HG03103 (cell line): ENCODE data around the gene CDH13.

Experiments used
- ATAC-seq: cut with Tn5 transposase; IDR thresholded peaks from one replicate; pipeline ENCODE4 v1.9.1; 2021; ENCODE audit warnings: low read depth; ENCODE audit not compliant: unreplicated experiment

Gene CDH13

DNA sequence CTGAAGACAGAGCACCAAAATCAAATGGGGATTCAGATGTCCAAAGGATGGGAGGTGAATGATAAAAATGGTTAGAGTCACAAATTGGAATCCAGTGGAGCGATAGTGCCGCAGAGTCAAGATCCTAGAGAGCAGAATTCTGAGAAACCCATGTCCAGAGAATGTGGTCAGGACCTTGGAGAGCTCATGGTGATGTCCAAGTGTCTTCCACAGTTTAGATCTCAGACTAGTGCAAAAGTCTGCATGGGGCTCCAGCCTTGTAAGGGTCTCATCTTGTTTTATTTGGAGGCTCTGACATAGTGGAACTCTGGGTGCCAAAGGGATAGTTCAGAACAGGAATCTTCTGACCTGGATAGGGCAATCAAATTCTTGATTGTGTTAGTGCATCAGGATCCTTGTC, 935.1 kb downstream of the CDH13 start:
- no peak for ATAC-seq

DNA sequence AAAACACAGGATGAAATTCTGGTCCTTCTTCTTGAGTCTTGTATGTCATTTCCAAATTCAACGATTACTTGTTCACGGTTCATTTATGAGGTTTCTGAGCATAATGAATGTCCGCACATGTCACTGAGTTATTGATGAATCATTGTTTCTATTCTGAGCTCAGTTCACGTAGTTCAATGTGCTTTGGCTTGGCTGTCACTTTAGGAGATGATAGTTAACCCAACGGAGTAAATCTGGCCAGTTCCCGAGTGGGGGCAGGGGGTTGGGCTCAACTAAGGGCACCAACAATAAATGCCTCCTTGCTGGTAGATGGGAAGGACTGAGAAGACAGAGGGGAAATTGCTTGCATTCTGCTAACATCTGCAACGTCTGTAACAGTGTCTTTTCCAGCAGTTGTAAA, 941.6 kb downstream of the CDH13 start:
- ATAC-seq = no peak

DNA sequence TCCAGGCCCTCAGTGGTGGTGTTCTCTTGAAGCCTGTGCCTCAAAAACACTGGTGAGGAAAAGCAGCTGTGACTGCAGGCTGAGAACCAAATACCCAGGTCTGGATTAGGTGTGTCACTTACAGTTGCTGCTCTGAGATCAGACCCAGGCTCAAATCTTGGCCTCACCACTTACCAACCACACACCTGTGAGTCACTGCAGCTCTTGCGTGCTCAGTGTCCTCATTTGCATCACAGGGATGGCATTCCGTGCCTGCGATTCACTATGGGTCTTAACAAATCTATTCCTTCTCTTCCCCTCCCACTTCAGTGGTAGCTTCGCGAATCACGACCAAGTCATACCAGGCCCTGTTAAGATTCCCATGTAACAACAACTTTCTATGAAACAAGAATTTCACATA, 947.6 kb downstream of the CDH13 start:
- ATAC-seq = no peak

DNA sequence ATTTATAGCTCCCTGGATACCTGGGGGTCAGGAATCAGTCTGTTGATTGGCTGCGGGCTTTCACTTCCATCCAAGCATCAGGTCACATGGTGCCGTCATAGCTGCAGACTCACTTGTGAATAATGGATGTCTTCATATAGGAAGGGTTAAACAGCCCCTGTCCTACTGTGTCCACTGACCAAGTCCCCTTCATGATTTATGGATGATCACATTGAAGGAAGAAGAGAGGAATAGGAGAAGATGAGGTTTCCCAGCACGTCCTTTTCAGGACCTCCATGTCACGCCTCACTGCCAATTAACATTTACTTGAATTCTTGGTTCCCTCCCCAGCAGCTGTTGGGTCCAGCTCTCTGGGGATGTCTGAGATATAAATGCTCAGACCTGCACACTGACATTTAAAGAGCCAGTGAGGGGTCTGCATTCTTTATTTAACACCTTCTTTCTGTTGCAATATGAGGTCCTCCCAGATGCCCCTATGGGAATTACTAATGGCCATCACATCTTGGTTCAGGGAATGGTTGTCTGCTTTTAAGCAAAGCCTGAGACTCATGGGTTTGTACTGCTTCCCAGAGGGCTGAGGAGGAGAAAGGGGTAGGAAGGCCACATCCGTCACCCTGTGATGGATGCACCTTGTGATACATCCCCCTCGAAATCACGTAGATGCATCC, 950.4 kb downstream of the CDH13 start:
- no peak for ATAC-seq

DNA sequence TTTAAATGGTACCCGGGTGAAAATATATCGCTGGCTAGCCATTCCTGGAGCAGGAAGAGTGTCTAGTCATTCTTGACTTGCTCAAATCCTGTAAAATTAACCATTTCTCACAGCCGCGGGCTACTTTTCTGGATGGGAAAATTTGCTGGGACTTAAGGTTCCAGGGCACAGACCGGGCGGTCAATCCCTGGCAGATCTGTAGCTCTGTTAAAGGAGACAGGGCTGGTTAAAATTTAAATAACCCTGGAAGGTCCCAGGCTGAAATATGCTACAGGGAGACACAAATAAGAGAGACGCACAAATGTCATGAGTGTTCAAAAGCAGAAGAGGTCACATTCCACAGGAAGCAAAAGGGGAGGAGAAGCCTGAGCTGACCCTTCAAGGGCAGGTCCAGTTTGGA, 951.4 kb downstream of the CDH13 start:
- no peak for ATAC-seq

DNA sequence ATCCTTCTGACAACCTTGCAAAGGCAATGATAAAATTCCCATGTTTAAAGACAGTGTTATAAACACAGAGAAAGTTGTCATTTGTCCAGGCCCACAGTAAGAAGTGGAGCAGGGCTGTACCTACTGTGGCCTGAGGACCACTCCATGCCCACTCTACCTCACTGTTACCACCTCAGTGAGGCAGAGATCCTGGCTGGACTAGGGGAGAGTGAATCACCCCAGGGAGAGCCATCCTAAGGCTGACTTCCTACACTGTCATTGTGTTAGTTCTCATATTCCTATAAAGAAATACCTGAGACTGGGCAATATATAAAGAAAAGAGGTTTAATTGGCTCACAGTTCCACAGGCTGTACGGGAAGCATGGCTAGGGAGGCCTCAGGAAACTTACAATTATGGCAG, 952.3 kb downstream of the CDH13 start:
- no peak for ATAC-seq

DNA sequence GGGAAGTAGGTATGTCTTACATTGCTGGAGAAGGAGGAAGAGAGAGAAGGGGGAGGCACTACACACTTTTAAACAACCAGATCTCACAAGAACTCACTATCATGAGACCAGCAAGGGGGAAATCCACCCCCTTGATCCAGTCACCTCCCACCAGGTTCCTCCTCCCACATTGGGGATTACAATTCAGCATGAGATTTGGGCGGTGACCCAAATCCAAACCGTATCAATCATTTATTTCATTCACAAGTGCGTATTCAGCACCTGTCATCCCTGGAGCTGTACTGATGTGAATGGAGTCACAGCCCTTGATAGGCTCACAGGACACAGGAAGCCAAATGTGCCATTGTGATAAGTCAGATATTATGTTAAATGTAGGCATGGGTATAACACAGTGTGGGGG, 952.7 kb downstream of the CDH13 start:
- ATAC-seq = no peak

DNA sequence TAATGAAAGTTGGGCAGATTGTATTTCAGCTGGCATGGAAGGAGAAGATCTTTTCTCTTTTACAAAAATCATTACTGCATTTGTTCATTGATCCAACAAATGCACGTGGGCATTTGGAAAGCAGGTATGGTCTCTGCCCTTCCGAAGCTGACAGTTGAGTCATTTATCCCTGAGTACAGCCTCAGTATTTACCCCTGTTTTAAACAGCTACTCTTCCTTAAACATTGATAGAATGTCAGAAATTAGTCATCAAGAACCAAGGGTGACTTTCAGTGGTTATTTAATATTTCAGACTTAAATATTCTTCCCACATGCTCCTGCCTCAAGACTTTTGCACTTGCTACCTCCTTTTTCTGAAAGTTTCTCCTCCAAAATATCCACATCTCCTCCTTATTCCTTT, 954.3 kb downstream of the CDH13 start:
- ATAC-seq = no peak

DNA sequence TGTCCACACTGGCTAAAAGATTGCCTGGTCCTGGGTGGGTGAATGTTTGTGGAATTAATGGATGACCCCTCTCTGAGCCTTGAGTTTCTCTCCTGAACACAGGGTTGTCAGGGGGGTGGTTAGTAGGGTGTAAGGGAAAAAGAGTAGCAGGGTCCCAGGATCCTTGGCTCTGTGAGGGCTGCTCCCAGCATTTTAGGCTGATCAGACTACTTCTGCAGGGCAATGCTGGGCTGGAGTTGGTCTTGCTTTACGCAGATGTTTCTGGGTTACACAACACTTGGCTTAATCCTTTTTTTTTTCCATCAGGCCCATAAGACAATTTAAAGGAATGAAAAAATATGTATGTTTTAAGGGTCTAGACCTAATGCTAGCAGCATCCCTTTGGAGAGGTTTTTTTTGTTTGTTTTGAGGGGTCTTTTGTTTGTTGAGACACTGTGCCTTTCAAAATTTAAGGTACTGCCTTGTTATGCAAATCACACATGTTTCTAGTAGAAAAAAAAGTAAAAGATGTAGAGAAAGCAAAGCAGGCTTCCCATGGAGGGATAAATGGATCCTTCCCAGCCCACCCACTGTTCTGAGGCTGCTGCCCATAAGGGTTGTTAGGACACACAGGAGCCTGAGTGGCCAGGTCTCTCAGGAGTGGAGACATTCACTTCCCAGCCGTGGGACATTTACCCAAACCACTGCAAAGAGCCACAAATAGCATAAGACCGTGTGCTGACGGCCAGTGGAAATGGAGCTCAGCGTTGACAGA, 955.4 kb downstream of the CDH13 start:
- ATAC-seq = no peak

DNA sequence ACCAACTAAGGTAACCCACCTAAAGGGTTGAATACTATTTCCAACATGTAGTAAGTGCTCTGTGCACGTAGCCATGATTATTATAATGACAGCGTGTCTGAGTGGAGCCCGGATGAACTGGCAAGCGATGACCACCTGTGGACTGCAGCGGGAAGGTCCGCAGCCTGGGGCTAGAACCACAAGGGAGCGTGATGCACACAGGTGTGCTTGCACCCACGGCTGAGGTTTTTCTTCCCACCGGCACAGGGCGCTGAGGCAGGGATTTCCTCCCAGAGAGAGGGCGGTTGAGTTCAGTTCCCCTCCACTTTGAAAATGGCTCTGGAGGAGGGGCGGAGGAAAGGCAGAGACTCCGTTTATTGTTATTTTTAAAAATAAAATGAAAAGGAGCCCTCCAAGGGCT, 959.3 kb downstream of the CDH13 start:
- ATAC-seq = no peak

DNA sequence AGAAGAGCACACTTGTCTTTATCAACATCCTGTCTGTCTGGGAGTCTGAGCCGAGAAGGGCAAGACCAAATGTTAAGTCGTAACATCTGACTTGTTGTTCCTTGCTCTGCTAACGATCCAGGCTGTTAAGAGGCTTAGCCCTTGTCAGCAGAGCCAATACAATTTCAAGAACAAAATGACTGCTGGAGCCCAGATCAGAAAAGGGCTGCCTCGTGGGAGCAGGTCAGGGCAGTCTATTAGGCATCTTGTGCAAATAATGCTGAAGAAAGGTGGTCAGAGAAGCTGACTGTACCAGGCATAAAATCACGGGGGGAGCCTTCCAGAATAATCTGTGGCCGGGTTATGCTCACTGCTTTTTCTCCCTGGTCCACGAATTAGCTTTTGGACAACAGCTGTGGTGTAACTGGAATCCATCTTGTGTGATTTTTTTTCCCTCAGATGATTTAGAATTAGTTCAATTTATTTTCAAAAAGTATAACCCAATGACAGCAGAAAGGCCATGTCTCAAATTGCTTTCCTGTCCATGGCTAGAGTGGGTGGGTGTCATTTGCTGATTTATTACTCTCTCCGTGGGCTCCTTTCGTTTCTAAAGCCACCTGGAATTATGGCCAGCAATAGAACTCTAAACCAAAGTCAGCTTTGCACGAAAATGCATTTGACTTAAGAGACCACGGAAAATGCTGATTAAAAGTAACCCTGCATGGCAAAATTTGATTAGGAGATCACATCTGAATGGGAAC, 959.9 kb downstream of the CDH13 start:
- ATAC-seq = no peak

DNA sequence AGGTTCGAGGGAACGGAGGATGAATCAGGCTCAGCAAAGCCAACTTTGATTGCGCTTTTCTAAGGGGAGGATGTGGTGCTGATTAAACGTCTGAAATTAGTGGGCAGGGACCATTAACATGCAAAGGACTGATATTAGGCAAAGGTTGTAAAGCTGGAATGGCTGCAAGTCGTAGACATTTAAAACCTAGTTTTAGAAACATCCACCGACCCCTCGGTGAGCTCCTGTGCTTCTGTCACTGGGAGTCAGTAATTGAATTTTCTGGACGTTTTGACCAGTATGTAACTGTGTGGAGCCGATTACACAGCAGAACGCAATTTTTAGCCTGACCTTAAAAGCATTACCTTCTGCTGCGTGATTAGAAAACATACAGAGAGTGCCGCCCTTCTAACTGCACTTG, 960.4 kb downstream of the CDH13 start:
- ATAC-seq = no peak

DNA sequence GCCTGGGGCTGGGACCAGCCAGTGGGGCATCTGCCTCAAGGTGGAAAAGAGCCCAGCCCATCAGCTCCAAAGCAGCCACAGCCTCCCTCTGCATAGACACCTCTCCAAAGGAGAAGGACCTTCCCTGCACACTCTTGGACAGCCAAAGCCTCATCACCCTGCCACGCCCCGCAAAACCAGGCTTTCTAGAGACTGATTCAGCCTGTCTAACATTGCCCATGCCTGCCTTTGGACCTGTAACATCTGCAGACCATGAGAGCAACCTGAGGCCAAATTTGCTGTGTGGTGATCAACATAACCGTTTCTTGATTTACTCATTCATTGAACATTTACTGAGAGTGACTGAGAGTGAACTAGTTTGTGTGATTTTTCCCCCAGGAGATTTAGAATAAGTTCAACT, 961.3 kb downstream of the CDH13 start:
- ATAC-seq = no peak

DNA sequence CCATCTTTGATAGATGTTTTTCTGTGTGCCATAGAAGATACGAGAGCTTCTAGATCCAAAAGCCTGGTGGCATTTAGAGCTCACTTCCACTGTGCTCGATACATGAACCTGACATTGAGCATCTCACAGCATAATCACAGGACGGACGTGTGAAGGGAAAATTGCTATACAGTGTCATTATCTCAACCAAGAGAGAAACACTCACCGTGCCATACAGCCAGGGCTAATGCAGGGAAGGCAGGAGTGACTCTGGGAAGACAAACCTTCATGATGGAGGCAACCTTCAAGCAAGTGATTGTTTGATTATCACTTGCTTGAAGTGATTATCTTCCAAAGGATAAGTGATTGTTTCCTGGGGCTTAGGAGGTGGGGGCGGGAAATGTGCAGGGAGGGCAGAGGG, 962.8 kb downstream of the CDH13 start:
- no peak for ATAC-seq

DNA sequence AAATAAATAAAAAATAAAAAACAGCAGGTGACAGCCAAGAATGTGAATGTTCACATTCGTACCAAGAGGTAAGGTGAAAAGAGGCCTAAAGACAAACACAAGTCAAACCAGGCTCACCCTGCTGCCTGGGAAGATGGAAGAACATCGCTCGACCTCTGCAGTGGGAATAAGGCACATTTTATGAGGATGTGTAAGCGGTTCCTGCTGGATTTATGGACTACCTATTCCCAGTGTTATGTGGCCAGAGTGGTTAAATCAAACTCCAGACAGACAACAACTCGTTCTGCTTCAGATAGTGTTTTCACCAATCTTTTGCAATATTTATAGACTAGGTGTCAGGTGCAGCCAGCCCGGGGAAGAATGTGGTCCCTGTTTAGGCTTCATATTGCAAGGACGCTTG, 966.0 kb downstream of the CDH13 start:
- ATAC-seq = no peak

DNA sequence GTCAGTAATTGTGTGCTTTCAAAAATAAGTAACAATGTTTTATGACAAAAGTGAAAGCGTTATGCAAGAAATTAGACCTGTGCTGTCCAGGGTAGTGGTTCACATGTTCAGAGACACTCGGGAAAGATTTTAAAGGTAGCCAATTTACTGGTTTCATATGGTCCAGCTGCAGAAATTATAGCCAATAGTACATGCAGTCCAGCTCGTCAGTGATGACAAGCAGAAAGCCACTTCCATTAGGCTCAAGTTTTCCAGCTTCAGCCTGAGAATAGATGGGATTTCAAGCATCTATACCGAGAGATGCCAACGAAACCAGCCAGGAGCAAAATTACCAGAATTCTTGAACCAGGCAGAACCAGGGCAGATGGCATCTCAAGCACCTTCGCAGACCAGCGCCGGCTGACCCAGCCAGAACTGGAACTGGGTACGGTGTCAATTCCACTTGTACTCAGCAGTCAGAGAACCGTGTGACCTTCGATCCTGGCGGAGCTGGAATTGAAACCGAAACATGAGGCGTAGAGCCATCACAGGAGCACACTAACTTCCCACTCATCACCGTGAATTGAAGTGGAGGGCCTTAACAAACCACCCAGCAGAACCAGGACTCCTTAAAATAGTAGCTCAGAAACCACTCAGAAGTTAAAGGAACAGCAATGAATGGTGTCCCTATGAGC, 973.2 kb downstream of the CDH13 start:
- ATAC-seq = no peak

DNA sequence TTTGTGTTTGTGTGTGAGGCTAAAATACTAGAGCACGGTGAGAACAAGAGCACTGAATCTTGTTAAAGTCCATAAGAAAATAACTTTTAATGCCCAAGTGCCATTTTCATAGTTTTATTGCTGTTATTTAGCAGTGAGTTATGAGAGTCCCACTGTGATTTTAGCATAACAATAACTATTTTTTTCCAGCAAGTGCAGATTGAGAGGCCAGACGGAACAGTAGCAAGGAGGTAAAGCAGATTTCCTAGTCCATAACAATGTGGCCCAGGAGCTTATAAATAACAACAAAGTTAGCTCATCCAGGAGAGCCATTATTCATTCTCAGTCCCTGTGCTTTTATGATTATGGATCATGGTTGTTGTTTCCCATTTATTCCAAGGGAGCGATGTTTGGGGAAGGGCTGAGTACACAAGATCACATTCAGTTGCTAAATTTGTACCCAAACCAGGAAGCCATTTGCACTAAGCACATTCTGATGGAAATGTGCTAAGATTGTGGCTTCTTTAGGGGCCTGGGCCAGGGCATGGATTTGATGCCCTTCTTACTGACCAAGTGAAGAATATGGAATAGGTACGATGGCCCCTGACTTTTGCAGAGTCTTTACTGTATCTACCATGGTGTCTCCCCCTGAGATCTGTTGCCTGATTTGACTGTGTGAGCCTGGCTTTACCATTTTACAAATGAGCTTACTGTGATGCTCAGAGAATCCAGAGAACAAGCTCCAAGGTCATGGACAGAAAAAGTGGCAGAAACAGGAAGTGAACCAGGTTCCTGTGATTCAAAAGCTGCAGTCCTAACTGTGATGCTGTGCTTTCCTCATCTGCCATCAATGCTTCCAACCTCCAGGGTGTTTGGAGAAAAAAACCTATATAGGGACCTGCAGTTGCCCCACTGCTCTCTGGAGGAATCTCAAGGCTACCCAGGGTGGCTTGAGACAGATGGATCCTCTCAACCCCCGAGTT, 976.3 kb downstream of the CDH13 start:
- ATAC-seq = no peak

DNA sequence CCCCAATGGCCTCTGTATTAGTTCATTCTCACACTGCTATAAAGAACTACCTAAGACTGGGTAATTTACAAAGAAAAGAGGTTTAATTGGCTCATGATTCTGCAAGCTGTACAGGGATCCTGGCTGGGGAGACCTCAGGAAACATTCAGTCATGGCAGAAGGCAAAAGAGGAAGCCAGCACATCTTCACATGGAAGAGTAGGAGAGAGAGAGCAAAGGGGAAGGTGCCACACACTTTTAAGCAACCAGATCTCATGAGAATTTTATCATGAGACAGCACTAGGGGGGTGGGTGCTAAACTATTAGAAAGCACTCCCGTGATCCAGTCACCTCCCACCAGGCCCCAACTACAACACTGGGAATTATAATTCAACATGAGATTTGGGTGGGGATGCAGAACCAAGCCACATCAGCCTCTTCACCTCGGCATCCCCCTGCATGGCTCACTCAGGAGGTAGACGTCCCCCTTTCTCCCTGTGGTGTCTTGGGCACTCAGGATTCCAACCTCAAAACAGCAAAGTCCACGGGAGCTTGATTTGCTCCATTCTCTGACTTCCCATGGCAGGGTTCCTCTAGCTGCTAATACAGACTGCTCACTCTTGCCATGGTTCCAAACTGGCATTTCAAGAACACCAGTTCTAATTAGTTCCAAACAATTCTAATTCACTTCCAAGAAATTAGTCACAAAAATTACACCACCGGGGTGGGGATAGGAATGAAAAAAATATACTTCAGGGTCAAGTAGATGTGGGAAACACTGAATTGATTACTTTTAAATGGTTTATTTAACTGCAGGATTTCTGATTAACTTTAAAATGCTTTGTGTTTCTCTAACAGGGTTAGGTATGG, 977.2 kb downstream of the CDH13 start:
- ATAC-seq = no peak

DNA sequence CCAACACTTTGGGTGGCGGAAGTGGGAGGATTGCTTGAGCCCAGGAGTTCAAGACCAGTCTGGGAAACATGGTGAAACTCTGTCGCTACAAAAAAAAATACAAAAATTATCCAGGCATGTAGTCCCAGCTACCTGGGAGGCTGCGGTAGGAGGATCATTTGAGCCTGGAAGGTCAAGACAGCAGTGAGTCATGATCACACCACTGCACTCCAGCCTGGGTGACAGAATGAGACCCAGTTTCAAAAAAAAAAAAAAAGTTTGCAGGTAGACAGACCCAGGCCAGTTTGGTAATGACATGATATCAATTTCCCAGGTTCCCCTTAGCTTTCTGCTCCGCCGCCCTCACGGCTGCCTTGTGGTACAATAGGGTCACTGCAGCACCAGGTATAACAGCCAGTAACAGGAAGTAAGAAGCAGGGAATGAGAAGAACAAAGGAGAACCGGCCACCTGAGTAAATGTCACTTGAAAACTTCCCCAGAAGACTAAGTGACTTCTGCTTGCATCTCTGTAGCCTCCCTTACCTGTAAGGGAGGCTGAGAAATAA, 979.8 kb downstream of the CDH13 start:
- ATAC-seq = no peak
